CD14-positive monocyte (primary cell): ENCODE results near the gene ST3GAL4. TPM values are rescaled to one million over a fixed set of nuclear protein-coding genes. Genes with fewer than 3 reads are reported as not detected.

Source experiments
- DNase-seq, 3 donors: peaks; one replicate each; pipeline ENCODE4 v3.0.0-alpha.2; 2011 to 2022
- H2AFZ ChIP-seq: 2 replicates; pipeline ENCODE4 v1.6.0; 2012; ENCODE audit warnings: mild to moderate bottlenecking, low read depth, low read length, inconsistent platforms; ENCODE audit not compliant: insufficient read depth, poor library complexity, severe bottlenecking
- H3K27ac ChIP-seq, 2 donors: 1 replicate in 1 of 2; 2 replicates in 1 of 2; pipeline ENCODE4 v1.5.1; 2012 to 2013; ENCODE audit warnings: low read length in 2 of 2, control low read depth in 1 of 2, inconsistent platforms in 1 of 2, low read depth in 1 of 2, mild to moderate bottlenecking in 1 of 2
- H3K27me3 ChIP-seq, 2 donors: one replicate each; pipeline versions ENCODE4 v1.6.0 to v1.6.1; 2011 to 2013; ENCODE audit warnings: low read length in 2 of 2; ENCODE audit not compliant: control insufficient read depth in 2 of 2, insufficient read depth in 2 of 2
- H3K36me3 ChIP-seq, 2 donors: replicated peaks in 1 of 2; 1 replicate in 1 of 2; 2 replicates in 1 of 2; pipeline versions ENCODE4 v1.5.1 to v1.6.1; 2012 to 2013; ENCODE audit warnings: low read length in 2 of 2, control low read depth in 1 of 2, inconsistent platforms in 1 of 2, mild to moderate bottlenecking in 1 of 2; ENCODE audit not compliant: insufficient read depth in 2 of 2, control insufficient read depth in 1 of 2
- H3K4me1 ChIP-seq, 2 donors: 1 replicate in 1 of 2; 2 replicates in 1 of 2; pipeline versions ENCODE4 v1.5.1 to v1.6.1; 2012 to 2013; ENCODE audit warnings: low read length in 2 of 2, control low read depth in 1 of 2, inconsistent platforms in 1 of 2, mild to moderate bottlenecking in 1 of 2, moderate library complexity in 1 of 2; ENCODE audit not compliant: insufficient read depth in 2 of 2, control insufficient read depth in 1 of 2
- H3K4me2 ChIP-seq: replicated peaks from 2 replicates; pipeline ENCODE3; 2012; ENCODE audit warnings: low read length, moderate library complexity, mild to moderate bottlenecking; ENCODE audit not compliant: poor library complexity, severe bottlenecking; ENCODE audit errors: extremely low read depth
- H3K4me3 ChIP-seq, 3 experiments: fragments of 200-600 bp in 1 of 3; sonication (generic) in 1 of 3; replicated peaks in 1 of 3; 1 replicate in 2 of 3; 2 replicates in 1 of 3; pipeline ENCODE4 v1.5.1; 2011 to 2013; ENCODE audit warnings: low read length in 3 of 3, mild to moderate bottlenecking in 3 of 3, control low read depth in 2 of 3, low read depth in 2 of 3, inconsistent platforms in 1 of 3, moderate library complexity in 1 of 3
- H3K79me2 ChIP-seq: 2 replicates; pipeline ENCODE4 v1.6.0; 2012; ENCODE audit warnings: mild to moderate bottlenecking, control low read depth, inconsistent platforms, low read length, moderate library complexity; ENCODE audit not compliant: insufficient read depth
- H3K9ac ChIP-seq: 2 replicates; pipeline ENCODE4 v1.6.0; 2017; ENCODE audit warnings: low read length, mild to moderate bottlenecking; ENCODE audit not compliant: insufficient read depth, poor library complexity, severe bottlenecking
- H3K9me3 ChIP-seq, 2 donors: replicated peaks in 1 of 2; 1 replicate in 1 of 2; 2 replicates in 1 of 2; pipeline versions ENCODE4 v1.5.1 to v1.6.1; 2012 to 2013; ENCODE audit warnings: low read length in 2 of 2, control low read depth in 1 of 2; ENCODE audit not compliant: control insufficient read depth in 1 of 2, insufficient read depth in 1 of 2
- H4K20me1 ChIP-seq: 2 replicates; pipeline ENCODE4 v1.6.0; 2012; ENCODE audit warnings: mild to moderate bottlenecking, low read length, control low read depth, moderate library complexity; ENCODE audit not compliant: insufficient read depth
- H3K27ac Mint-ChIP-seq, 7 donors: one replicate each; pipeline ENCODE4 v1.8.0; 2020; ENCODE audit warnings: mild to moderate bottlenecking in 7 of 7, mixed read lengths in 7 of 7, moderate library complexity in 6 of 7, inconsistent platforms in 2 of 7
- H3K27me3 Mint-ChIP-seq, 3 donors: one replicate each; pipeline ENCODE4 v1.8.0; 2021 to 2022; ENCODE audit warnings: low read depth in 3 of 3, mild to moderate bottlenecking in 3 of 3, mixed read lengths in 3 of 3, moderate library complexity in 3 of 3, inconsistent platforms in 1 of 3
- H3K36me3 Mint-ChIP-seq, 2 donors: one replicate each; pipeline ENCODE4 v1.8.0; 2020; ENCODE audit warnings: mixed read lengths in 2 of 2, inconsistent platforms in 1 of 2, mild to moderate bottlenecking in 1 of 2
- H3K4me1 Mint-ChIP-seq: one replicate; pipeline ENCODE4 v1.8.0; 2020; ENCODE audit warnings: mild to moderate bottlenecking, mixed read lengths
- H3K4me3 Mint-ChIP-seq, 2 donors: one replicate each; pipeline ENCODE4 v1.8.0; 2020; ENCODE audit warnings: mild to moderate bottlenecking in 2 of 2, mixed read lengths in 2 of 2, moderate library complexity in 1 of 2
- H3K9me3 Mint-ChIP-seq, 7 donors: one replicate each; pipeline ENCODE4 v1.8.0; 2020 to 2022; ENCODE audit warnings: mixed read lengths in 7 of 7, mild to moderate bottlenecking in 6 of 7, moderate library complexity in 6 of 7, inconsistent platforms in 2 of 7
- CTCF ChIP-seq: fragments of 200-600 bp; IDR thresholded peaks from one replicate; pipeline ENCODE4 v1.8.0; 2022; ENCODE audit warnings: antibody characterized with exemption, mild to moderate bottlenecking
- WGBS: methylation state at CpG from one replicate; pipeline ENCODE4 v1.1.5; 2013; ENCODE audit warnings: missing lambda C conversion rate; ENCODE audit not compliant: insufficient coverage; 5-methylcytosine and 5-hydroxymethylcytosine counted together
- intact Hi-C, 2 donors: fragments of 100-400 bp; cut with micrococcal nuclease; formaldehyde crosslinking; loops; one replicate each; pipeline versions ENCODE4 v1.15.0 to v1.15.1; 2023
- polyA plus RNA-seq, 3 donors: library from polyadenylated mRNA; depleted of rRNA in 1 of 3; unstranded in 2 of 3; stranded (reverse) in 1 of 3; fragments of 300-500 nt in 2 of 3; fragments of >200 nt in 1 of 3; fragmentation: Illumina TruSeq in 2 of 3; gene quantifications; 1 replicate in 2 of 3; 2 replicates in 1 of 3; pipeline ENCODE4 v1.2.3, GENCODE V29; 2012 to 2021

ST3GAL4 gene
- polyA plus RNA-seq, 3 donors: 7.8 to 14.3 (median 10.1) TPM

GRCh38 chr11:126375726-126376125 lies 20.2 kb downstream of the ST3GAL4 start:
- no peak overlapping the region for H3K27ac ChIP-seq
- no peaks in the 10 kb centered on the region for H3K27me3 ChIP-seq
- intact Hi-C loops: no loop called here
- H3K9me3 ChIP-seq: no peaks in the 10 kb centered on the region
- Mint-ChIP-seq H3K4me3 (no peak overlapping the region), H3K4me1 (peaks cover 8% of the 10 kb centered on the region), H3K27ac (no peak overlapping the region), H3K9me3 (no peaks in the 10 kb centered on the region), H3K36me3 (peaks cover 2 to 6% of the 10 kb centered on the region in 2 donors), H3K27me3 (no peaks in the 10 kb centered on the region)
- H2AFZ ChIP-seq: no peak overlapping the region
- no peak overlapping the region for H3K4me3 ChIP-seq
- no CpG with 5 or more reads among the region's 7 CpGs for WGBS
- H4K20me1 ChIP-seq: no peaks in the 10 kb centered on the region
- peaks cover 72% of the 10 kb centered on the region for H3K79me2 ChIP-seq
- H3K9ac ChIP-seq: no peak overlapping the region
- H3K4me2 ChIP-seq: no peak overlapping the region
- peaks cover 0 to under 1% of the 10 kb centered on the region in 2 donors for H3K4me1 ChIP-seq
- H3K36me3 ChIP-seq: no peaks in the 10 kb centered on the region
- DNase-seq: no peak
- no peak for TF ChIP-seq CTCF

- intact Hi-C loops: no loop called here
- no peak overlapping the region for H3K4me2 ChIP-seq
- Mint-ChIP-seq H3K9me3 (no peaks in the 10 kb centered on the region), H3K4me1 (peaks cover 11% of the 10 kb centered on the region), H3K4me3 (no peak overlapping the region), H3K27me3 (no peaks in the 10 kb centered on the region), H3K27ac (no peak overlapping the region), H3K36me3 (peaks cover 2 to 6% of the 10 kb centered on the region in 2 donors)
- H3K4me1 ChIP-seq: peaks cover 5 to 6% of the 10 kb centered on the region in 2 donors
- no peaks in the 10 kb centered on the region for H3K27me3 ChIP-seq
- H3K79me2 ChIP-seq: peaks cover 57% of the 10 kb centered on the region
- H3K4me3 ChIP-seq: no peak overlapping the region
- no peak overlapping the region for H3K27ac ChIP-seq
- no peak overlapping the region for H2AFZ ChIP-seq
- no peaks in the 10 kb centered on the region for H4K20me1 ChIP-seq
- H3K36me3 ChIP-seq: no peaks in the 10 kb centered on the region
- DNase-seq: no peak
- no CpG with 5 or more reads among the region's 4 CpGs for WGBS
- TF ChIP-seq CTCF: no peak
- no peak overlapping the region for H3K9ac ChIP-seq
- H3K9me3 ChIP-seq: no peaks in the 10 kb centered on the region
Measured at GRCh38 chr11:126378763-126379162, 23.3 kb downstream of the ST3GAL4 start.
